Measurements from ENCODE around the gene NSFL1C. TPM values are rescaled to one million over a fixed set of nuclear protein-coding genes. Genes with fewer than 3 reads are reported as not detected.

NSFL1C gene
- total and polyA plus RNA-seq, 2 experiments from 2014 or later, result 36.0 to 98.8 TPM

- Histone ChIP-seq H3K4me1 (ENCODE audit: insufficient read depth) (no peaks in the 10 kb centered on the region), H3K9me2 (replicated peaks; ENCODE audit: insufficient read depth) (no peaks in the 10 kb centered on the region), H3K36me3 (replicated peaks; ENCODE audit: insufficient read depth, low read depth) (no peaks in the 10 kb centered on the region), H3K79me2 (no peaks in the 10 kb centered on the region), H4K20me1 (ENCODE audit: insufficient read depth, poor library complexity, severe bottlenecking) (no peaks in the 10 kb centered on the region), H2AFZ (no peak overlapping the region), H3K4me2 (no peak overlapping the region), H3K4me3 (no peak overlapping the region), H3K27me3 (peaks cover 30% of the 10 kb centered on the region), H3K9me3 (ENCODE audit: low read depth) (no peaks in the 10 kb centered on the region), H3K27ac (no peak overlapping the region)
- 72% methylated on average over 6 of the region's 6 CpGs for WGBS (ENCODE audit: low lambda C conversion rate, missing lambda C conversion rate)
- TF ChIP-seq, protein P1, sequence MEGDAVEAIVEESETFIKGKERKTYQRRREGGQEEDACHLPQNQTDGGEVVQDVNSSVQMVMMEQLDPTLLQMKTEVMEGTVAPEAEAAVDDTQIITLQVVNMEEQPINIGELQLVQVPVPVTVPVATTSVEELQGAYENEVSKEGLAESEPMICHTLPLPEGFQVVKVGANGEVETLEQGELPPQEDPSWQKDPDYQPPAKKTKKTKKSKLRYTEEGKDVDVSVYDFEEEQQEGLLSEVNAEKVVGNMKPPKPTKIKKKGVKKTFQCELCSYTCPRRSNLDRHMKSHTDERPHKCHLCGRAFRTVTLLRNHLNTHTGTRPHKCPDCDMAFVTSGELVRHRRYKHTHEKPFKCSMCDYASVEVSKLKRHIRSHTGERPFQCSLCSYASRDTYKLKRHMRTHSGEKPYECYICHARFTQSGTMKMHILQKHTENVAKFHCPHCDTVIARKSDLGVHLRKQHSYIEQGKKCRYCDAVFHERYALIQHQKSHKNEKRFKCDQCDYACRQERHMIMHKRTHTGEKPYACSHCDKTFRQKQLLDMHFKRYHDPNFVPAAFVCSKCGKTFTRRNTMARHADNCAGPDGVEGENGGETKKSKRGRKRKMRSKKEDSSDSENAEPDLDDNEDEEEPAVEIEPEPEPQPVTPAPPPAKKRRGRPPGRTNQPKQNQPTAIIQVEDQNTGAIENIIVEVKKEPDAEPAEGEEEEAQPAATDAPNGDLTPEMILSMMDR (IDR thresholded peaks at IDR 0.05; ENCODE audit: poor library complexity), result no peak
- TF ChIP-seq EZH2 (IDR thresholded peaks at IDR 0.05; ENCODE audit: borderline replicate concordance), result no peak
- TF ChIP-seq EZH2phosphoT487 (IDR thresholded peaks at IDR 0.05; ENCODE audit: low read depth, severe bottlenecking, unreplicated experiment), result no peak
- no peak for DNase-seq (ENCODE audit: low spot score)
Observed at GRCh38 chr20:1489764-1490436, 23.3 kb upstream of the NSFL1C start.

GRCh38 chr20:1489325-1489724, 22.7 kb upstream of the NSFL1C start:
- H3K4me3 ChIP-seq, result no peak overlapping the region
- no peak overlapping the region for H3K27ac ChIP-seq
- 82% methylated on average over 2 of the region's 2 CpGs for WGBS (ENCODE audit: low lambda C conversion rate, missing lambda C conversion rate)
- H3K27me3 ChIP-seq, result peaks cover 30% of the 10 kb centered on the region
- no peaks in the 10 kb centered on the region for H3K36me3 ChIP-seq (replicated peaks; ENCODE audit: insufficient read depth, low read depth)
- H3K4me1 ChIP-seq (ENCODE audit: insufficient read depth), result no peaks in the 10 kb centered on the region
- H4K20me1 ChIP-seq (ENCODE audit: insufficient read depth, poor library complexity, severe bottlenecking), result no peaks in the 10 kb centered on the region
- no peaks in the 10 kb centered on the region for H3K9me3 ChIP-seq (ENCODE audit: low read depth)
- no peak overlapping the region for H2AFZ ChIP-seq
- H3K4me2 ChIP-seq, result no peak overlapping the region
- no peak for DNase-seq (ENCODE audit: low spot score)
- no peaks in the 10 kb centered on the region for H3K9me2 ChIP-seq (replicated peaks; ENCODE audit: insufficient read depth)
- no peaks in the 10 kb centered on the region for H3K79me2 ChIP-seq
- TF ChIP-seq, protein P1 (IDR thresholded peaks at IDR 0.05; ENCODE audit: poor library complexity), result no peak
- TF ChIP-seq EZH2 (IDR thresholded peaks at IDR 0.05; ENCODE audit: borderline replicate concordance) (no peak), EZH2phosphoT487 (IDR thresholded peaks at IDR 0.05; ENCODE audit: low read depth, severe bottlenecking, unreplicated experiment) (no peak)

GRCh38 chr20:1486566-1486965, 19.9 kb upstream of the NSFL1C start:
- Histone ChIP-seq H3K27ac (no peak overlapping the region), H3K4me2 (no peak overlapping the region), H3K9me3 (ENCODE audit: low read depth) (no peaks in the 10 kb centered on the region), H4K20me1 (ENCODE audit: insufficient read depth, poor library complexity, severe bottlenecking) (no peaks in the 10 kb centered on the region), H3K9me2 (replicated peaks; ENCODE audit: insufficient read depth) (no peaks in the 10 kb centered on the region), H3K36me3 (replicated peaks; ENCODE audit: insufficient read depth, low read depth) (no peaks in the 10 kb centered on the region), H3K4me3 (no peak overlapping the region), H3K4me1 (ENCODE audit: insufficient read depth) (no peaks in the 10 kb centered on the region), H3K79me2 (no peaks in the 10 kb centered on the region), H3K27me3 (peaks cover 14% of the 10 kb centered on the region), H2AFZ (no peak overlapping the region)
- 76% methylated on average over 2 of the region's 2 CpGs for WGBS (ENCODE audit: low lambda C conversion rate, missing lambda C conversion rate)
- no peak for TF ChIP-seq EZH2 (IDR thresholded peaks at IDR 0.05; ENCODE audit: borderline replicate concordance)
- no peak for TF ChIP-seq EZH2phosphoT487 (IDR thresholded peaks at IDR 0.05; ENCODE audit: low read depth, severe bottlenecking, unreplicated experiment)
- TF ChIP-seq, protein P1 (IDR thresholded peaks at IDR 0.05; ENCODE audit: poor library complexity), result no peak
- no peak for DNase-seq (ENCODE audit: low spot score)

Measured in hepatocyte (in vitro differentiated cells).